Measurements from ENCODE around the gene POLRMT. TPM values are rescaled to one million over a fixed set of nuclear protein-coding genes. Genes with fewer than 3 reads are reported as not detected.
"Not testable (repeated sequence)": the region's sequence is repeated elsewhere in the genome, so short reads cannot be mapped to it uniquely, and the experiment has no call there.

The POLRMT gene
- total and polyA plus RNA-seq, 2 experiments from 2014 or later: 38.7 to 60.7 TPM

DNA sequence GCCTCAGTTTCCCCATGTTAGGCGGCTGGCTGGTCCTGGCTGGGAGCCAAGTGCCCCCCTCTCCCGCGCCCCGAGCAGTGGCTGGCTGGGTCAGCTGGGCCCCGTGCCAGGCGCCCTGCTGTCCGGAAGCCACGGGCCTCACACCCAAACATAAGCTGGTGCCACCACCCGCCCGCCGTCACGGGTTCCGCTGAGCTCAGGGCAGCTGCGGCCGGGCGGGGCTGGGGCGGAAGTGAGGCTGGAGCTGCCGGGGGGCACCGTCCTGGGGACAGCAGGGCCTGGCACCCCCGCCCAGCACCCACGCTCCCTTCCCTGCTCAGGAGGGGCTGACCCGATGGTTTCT is 24.4 kb downstream of the POLRMT start:
- no peaks in the 10 kb centered on the region for H4K20me1 ChIP-seq (ENCODE audit: insufficient read depth, poor library complexity, severe bottlenecking)
- no peak for TF ChIP-seq EZH2 (IDR thresholded peaks at IDR 0.05; ENCODE audit: borderline replicate concordance)
- TF ChIP-seq, protein P1, sequence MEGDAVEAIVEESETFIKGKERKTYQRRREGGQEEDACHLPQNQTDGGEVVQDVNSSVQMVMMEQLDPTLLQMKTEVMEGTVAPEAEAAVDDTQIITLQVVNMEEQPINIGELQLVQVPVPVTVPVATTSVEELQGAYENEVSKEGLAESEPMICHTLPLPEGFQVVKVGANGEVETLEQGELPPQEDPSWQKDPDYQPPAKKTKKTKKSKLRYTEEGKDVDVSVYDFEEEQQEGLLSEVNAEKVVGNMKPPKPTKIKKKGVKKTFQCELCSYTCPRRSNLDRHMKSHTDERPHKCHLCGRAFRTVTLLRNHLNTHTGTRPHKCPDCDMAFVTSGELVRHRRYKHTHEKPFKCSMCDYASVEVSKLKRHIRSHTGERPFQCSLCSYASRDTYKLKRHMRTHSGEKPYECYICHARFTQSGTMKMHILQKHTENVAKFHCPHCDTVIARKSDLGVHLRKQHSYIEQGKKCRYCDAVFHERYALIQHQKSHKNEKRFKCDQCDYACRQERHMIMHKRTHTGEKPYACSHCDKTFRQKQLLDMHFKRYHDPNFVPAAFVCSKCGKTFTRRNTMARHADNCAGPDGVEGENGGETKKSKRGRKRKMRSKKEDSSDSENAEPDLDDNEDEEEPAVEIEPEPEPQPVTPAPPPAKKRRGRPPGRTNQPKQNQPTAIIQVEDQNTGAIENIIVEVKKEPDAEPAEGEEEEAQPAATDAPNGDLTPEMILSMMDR (IDR thresholded peaks at IDR 0.05; ENCODE audit: poor library complexity): no peak
- no peak for TF ChIP-seq EZH2phosphoT487 (IDR thresholded peaks at IDR 0.05; ENCODE audit: low read depth, severe bottlenecking, unreplicated experiment)
- no peak overlapping the region for H2AFZ ChIP-seq
- H3K36me3 ChIP-seq (replicated peaks; ENCODE audit: insufficient read depth, low read depth): no peaks in the 10 kb centered on the region
- H3K9me3 ChIP-seq (ENCODE audit: low read depth): no peaks in the 10 kb centered on the region
- H3K27me3 ChIP-seq: no peaks in the 10 kb centered on the region
- no peak overlapping the region for H3K27ac ChIP-seq
- H3K4me3 ChIP-seq: no peak overlapping the region
- H3K79me2 ChIP-seq: no peaks in the 10 kb centered on the region
- DNase-seq (ENCODE audit: low spot score): no peak
- H3K9me2 ChIP-seq (replicated peaks; ENCODE audit: insufficient read depth): no peaks in the 10 kb centered on the region
- no peaks in the 10 kb centered on the region for H3K4me1 ChIP-seq (ENCODE audit: insufficient read depth)
- WGBS (ENCODE audit: low lambda C conversion rate, missing lambda C conversion rate): 92% methylated on average over 19 of the region's 22 CpGs
- no peak overlapping the region for H3K4me2 ChIP-seq

- H3K9me3 ChIP-seq (ENCODE audit: low read depth): no peaks in the 10 kb centered on the region
- no peak overlapping the region for H3K27ac ChIP-seq
- WGBS (ENCODE audit: low lambda C conversion rate, missing lambda C conversion rate): 86% methylated on average over 16 of the region's 30 CpGs
- no peaks in the 10 kb centered on the region for H3K27me3 ChIP-seq
- H3K4me2 ChIP-seq: no peak overlapping the region
- TF ChIP-seq EZH2phosphoT487 (IDR thresholded peaks at IDR 0.05; ENCODE audit: low read depth, severe bottlenecking, unreplicated experiment): no peak
- no peaks in the 10 kb centered on the region for H3K36me3 ChIP-seq (replicated peaks; ENCODE audit: insufficient read depth, low read depth)
- H3K9me2 ChIP-seq (replicated peaks; ENCODE audit: insufficient read depth): no peaks in the 10 kb centered on the region
- H3K79me2 ChIP-seq: no peaks in the 10 kb centered on the region
- H3K4me1 ChIP-seq (ENCODE audit: insufficient read depth): no peaks in the 10 kb centered on the region
- H3K4me3 ChIP-seq: no peak overlapping the region
- DNase-seq (ENCODE audit: low spot score): no peak
- no peaks in the 10 kb centered on the region for H4K20me1 ChIP-seq (ENCODE audit: insufficient read depth, poor library complexity, severe bottlenecking)
- H2AFZ ChIP-seq: no peak overlapping the region
Observed at GRCh38 chr19:608155-609003, 25.0 kb downstream of the POLRMT start.

GRCh38 chr19:607301-608154 is 25.8 kb downstream of the POLRMT start:
- Histone ChIP-seq H3K79me2 (no peaks in the 10 kb centered on the region), H4K20me1 (ENCODE audit: insufficient read depth, poor library complexity, severe bottlenecking) (no peaks in the 10 kb centered on the region), H3K27ac (no peak overlapping the region), H2AFZ (no peak overlapping the region), H3K4me3 (no peak overlapping the region), H3K9me2 (replicated peaks; ENCODE audit: insufficient read depth) (no peaks in the 10 kb centered on the region), H3K9me3 (ENCODE audit: low read depth) (no peaks in the 10 kb centered on the region), H3K4me1 (ENCODE audit: insufficient read depth) (no peaks in the 10 kb centered on the region), H3K27me3 (no peaks in the 10 kb centered on the region), H3K36me3 (replicated peaks; ENCODE audit: insufficient read depth, low read depth) (no peaks in the 10 kb centered on the region), H3K4me2 (no peak overlapping the region)
- TF ChIP-seq EZH2phosphoT487 (IDR thresholded peaks at IDR 0.05; ENCODE audit: low read depth, severe bottlenecking, unreplicated experiment) (no peak), EZH2 (IDR thresholded peaks at IDR 0.05; ENCODE audit: borderline replicate concordance) (no peak)
- TF ChIP-seq, protein P1 (IDR thresholded peaks at IDR 0.05; ENCODE audit: poor library complexity): no peak
- WGBS (ENCODE audit: low lambda C conversion rate, missing lambda C conversion rate): 93% methylated on average over 30 of the region's 30 CpGs
- no peak for DNase-seq (ENCODE audit: low spot score)

GRCh38 chr19:605061-605971 is 28.0 kb downstream of the POLRMT start:
- H3K4me2 ChIP-seq: not testable (repeated sequence)
- 99% methylated on average over 14 of the region's 34 CpGs for WGBS (ENCODE audit: low lambda C conversion rate, missing lambda C conversion rate)

More at GRCh38 chr19:605061-605971, 28.0 kb downstream of the POLRMT start:
- not testable (repeated sequence) for H3K27ac ChIP-seq; H4K20me1 ChIP-seq (ENCODE audit: insufficient read depth, poor library complexity, severe bottlenecking); H3K9me2 ChIP-seq (replicated peaks; ENCODE audit: insufficient read depth); H3K4me3 ChIP-seq; H3K9me3 ChIP-seq (ENCODE audit: low read depth); H3K4me1 ChIP-seq (ENCODE audit: insufficient read depth); H3K79me2 ChIP-seq; H2AFZ ChIP-seq; DNase-seq (ENCODE audit: low spot score); H3K36me3 ChIP-seq (replicated peaks; ENCODE audit: insufficient read depth, low read depth); H3K27me3 ChIP-seq

Measured in hepatocyte (in vitro differentiated cells).